HepG2 (cell line): ENCODE measurements around the gene ANAPC2. TPM values are rescaled to one million over a fixed set of nuclear protein-coding genes. Genes with fewer than 3 reads are reported as not detected.
A peak's percentile ranks its signal among the peaks of the same experiment; 100 is the strongest.

Source experiments
- EED ChIP-seq: sonication (generic); formaldehyde crosslinking; IDR thresholded peaks from 2 replicates; pipeline ENCODE4 v1.5.0; 2020; ENCODE audit warnings: mild to moderate bottlenecking, missing genetic modification reagents
- SRSF1 ChIP-seq: fragments of 200-400 bp; formaldehyde crosslinking; optimal IDR thresholded peaks from 2 replicates; pipeline ENCODE3; 2017; ENCODE audit warnings: mild to moderate bottlenecking, low read depth, low read length, moderate library complexity
- TGIF2 ChIP-seq: IDR thresholded peaks from 2 replicates; pipeline ENCODE4 v1.6.1; 2016; ENCODE audit warnings: control low read depth, missing compliant biosample characterization
- ZFY ChIP-seq: sonication (generic); formaldehyde crosslinking; IDR thresholded peaks from 2 replicates; pipeline ENCODE4 v1.4.0; 2020; ENCODE audit warnings: missing genetic modification reagents
- ZNF143 ChIP-seq: sonication (generic); formaldehyde crosslinking; IDR thresholded peaks from 2 replicates; pipeline ENCODE4 v1.4.0; 2020; ENCODE audit warnings: missing genetic modification reagents
- ZNF251 ChIP-seq: sonication (generic); formaldehyde crosslinking; IDR thresholded peaks from 2 replicates; pipeline ENCODE4 v1.9.0; 2021; ENCODE audit warnings: mild to moderate bottlenecking, missing genetic modification reagents
- polyA plus RNA-seq, 8 experiments: library from polyadenylated mRNA; depleted of rRNA in 3 of 8; stranded (reverse) in 7 of 8; unstranded in 1 of 8; fragments of >200 nt; fragmentation: Illumina TruSeq in 4 of 8; extraction: Trizol in 4 of 8; gene quantifications; 2 replicates each; pipeline versions ENCODE4 v1.2.1 to v1.2.3, GENCODE V29; 2011 to 2016; ENCODE audit warnings: low read depth in 4 of 8, missing spikeins in 1 of 8, mixed read lengths in 1 of 8; ENCODE audit not compliant: insufficient read depth in 1 of 8
- total RNA-seq, 5 experiments: library from RNA; depleted of rRNA; stranded (reverse); fragments of >200 nt; fragmentation: Illumina TruSeq; extraction: Trizol; gene quantifications; 2 replicates each; pipeline ENCODE4 v1.2.3, GENCODE V29; 2016; ENCODE audit warnings: low read depth in 1 of 5
- TF ChIP-seq, protein P1 (sequence below): sonication (generic); formaldehyde crosslinking; IDR thresholded peaks from 2 replicates; pipeline ENCODE4 v1.4.0; 2020; ENCODE audit warnings: missing genetic modification reagents
- TF ChIP-seq, protein P2 (sequence below): sonication (generic); formaldehyde crosslinking; IDR thresholded peaks from 2 replicates; pipeline ENCODE4 v1.8.0; 2022; ENCODE audit warnings: missing genetic modification reagents, mild to moderate bottlenecking, moderate library complexity, borderline replicate concordance
- TF ChIP-seq, protein P3 (sequence below): sonication (generic); formaldehyde crosslinking; IDR thresholded peaks from 2 replicates; pipeline ENCODE4 v1.4.0; 2020; ENCODE audit warnings: mild to moderate bottlenecking, missing genetic modification reagents
- TF ChIP-seq, protein P4 (sequence below): sonication (generic); formaldehyde crosslinking; IDR thresholded peaks from 2 replicates; pipeline ENCODE4 v1.5.0; 2020; ENCODE audit warnings: mild to moderate bottlenecking, missing genetic modification reagents, borderline replicate concordance

ANAPC2 gene
- total and polyA plus RNA-seq, 2 of the 13 experiments (the other 11 are each of a cell fraction or from before 2014, with no cell fraction given) = 12.3 to 15.4 TPM

DNA sequence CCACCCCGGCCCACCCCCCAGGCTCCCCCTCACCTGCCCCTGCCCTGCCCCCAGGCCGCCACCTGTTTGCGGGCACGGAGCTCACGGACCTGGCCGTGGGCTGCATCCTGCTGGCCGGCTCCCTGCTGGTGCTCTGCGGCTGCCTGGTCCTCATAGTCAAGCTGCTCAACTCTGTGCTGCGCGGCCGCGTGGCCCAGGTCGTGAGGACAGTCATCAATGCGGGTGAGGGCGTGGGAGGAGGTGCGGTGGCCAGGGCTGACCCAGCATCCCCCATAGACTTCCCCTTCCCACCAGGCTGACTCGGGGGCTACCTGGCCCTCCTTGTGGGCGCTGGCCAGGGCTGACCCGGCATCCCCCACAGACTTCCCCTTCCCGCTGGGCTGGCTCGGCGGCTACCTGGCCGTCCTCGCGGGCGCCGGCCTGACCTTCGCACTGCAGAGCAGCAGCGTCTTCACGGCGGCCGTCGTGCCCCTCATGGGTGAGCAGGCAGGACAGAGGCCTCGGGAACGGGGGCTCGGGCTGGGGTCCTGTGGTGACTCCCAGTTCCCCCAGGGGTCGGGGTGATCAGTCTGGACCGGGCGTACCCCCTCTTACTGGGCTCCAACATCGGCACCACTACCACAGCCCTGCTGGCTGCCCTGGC, 45.8 kb upstream of the ANAPC2 start (continued):
- TF ChIP-seq, protein P1, sequence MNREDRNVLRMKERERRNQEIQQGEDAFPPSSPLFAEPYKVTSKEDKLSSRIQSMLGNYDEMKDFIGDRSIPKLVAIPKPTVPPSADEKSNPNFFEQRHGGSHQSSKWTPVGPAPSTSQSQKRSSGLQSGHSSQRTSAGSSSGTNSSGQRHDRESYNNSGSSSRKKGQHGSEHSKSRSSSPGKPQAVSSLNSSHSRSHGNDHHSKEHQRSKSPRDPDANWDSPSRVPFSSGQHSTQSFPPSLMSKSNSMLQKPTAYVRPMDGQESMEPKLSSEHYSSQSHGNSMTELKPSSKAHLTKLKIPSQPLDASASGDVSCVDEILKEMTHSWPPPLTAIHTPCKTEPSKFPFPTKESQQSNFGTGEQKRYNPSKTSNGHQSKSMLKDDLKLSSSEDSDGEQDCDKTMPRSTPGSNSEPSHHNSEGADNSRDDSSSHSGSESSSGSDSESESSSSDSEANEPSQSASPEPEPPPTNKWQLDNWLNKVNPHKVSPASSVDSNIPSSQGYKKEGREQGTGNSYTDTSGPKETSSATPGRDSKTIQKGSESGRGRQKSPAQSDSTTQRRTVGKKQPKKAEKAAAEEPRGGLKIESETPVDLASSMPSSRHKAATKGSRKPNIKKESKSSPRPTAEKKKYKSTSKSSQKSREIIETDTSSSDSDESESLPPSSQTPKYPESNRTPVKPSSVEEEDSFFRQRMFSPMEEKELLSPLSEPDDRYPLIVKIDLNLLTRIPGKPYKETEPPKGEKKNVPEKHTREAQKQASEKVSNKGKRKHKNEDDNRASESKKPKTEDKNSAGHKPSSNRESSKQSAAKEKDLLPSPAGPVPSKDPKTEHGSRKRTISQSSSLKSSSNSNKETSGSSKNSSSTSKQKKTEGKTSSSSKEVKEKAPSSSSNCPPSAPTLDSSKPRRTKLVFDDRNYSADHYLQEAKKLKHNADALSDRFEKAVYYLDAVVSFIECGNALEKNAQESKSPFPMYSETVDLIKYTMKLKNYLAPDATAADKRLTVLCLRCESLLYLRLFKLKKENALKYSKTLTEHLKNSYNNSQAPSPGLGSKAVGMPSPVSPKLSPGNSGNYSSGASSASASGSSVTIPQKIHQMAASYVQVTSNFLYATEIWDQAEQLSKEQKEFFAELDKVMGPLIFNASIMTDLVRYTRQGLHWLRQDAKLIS (CRISPR knock-in tag) = no peak
- no peak for TF ChIP-seq SRSF1
- no peak for TF ChIP-seq EED
- TF ChIP-seq TGIF2 (CRISPR knock-in tag) = no peak
- TF ChIP-seq ZNF143 = no peak
- TF ChIP-seq ZNF251 (CRISPR knock-in tag) = no peak
- TF ChIP-seq, protein P2, sequence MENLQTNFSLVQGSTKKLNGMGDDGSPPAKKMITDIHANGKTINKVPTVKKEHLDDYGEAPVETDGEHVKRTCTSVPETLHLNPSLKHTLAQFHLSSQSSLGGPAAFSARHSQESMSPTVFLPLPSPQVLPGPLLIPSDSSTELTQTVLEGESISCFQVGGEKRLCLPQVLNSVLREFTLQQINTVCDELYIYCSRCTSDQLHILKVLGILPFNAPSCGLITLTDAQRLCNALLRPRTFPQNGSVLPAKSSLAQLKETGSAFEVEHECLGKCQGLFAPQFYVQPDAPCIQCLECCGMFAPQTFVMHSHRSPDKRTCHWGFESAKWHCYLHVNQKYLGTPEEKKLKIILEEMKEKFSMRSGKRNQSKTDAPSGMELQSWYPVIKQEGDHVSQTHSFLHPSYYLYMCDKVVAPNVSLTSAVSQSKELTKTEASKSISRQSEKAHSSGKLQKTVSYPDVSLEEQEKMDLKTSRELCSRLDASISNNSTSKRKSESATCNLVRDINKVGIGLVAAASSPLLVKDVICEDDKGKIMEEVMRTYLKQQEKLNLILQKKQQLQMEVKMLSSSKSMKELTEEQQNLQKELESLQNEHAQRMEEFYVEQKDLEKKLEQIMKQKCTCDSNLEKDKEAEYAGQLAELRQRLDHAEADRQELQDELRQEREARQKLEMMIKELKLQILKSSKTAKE = 0 out of 2 replicates have a peak, but pooled peaks have one; percentile 20
- TF ChIP-seq, protein P3, sequence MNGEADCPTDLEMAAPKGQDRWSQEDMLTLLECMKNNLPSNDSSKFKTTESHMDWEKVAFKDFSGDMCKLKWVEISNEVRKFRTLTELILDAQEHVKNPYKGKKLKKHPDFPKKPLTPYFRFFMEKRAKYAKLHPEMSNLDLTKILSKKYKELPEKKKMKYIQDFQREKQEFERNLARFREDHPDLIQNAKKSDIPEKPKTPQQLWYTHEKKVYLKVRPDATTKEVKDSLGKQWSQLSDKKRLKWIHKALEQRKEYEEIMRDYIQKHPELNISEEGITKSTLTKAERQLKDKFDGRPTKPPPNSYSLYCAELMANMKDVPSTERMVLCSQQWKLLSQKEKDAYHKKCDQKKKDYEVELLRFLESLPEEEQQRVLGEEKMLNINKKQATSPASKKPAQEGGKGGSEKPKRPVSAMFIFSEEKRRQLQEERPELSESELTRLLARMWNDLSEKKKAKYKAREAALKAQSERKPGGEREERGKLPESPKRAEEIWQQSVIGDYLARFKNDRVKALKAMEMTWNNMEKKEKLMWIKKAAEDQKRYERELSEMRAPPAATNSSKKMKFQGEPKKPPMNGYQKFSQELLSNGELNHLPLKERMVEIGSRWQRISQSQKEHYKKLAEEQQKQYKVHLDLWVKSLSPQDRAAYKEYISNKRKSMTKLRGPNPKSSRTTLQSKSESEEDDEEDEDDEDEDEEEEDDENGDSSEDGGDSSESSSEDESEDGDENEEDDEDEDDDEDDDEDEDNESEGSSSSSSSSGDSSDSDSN (CRISPR knock-in tag) = peak; percentile 59; the same call in 1 of the 2 replicates
- TF ChIP-seq, protein P4, sequence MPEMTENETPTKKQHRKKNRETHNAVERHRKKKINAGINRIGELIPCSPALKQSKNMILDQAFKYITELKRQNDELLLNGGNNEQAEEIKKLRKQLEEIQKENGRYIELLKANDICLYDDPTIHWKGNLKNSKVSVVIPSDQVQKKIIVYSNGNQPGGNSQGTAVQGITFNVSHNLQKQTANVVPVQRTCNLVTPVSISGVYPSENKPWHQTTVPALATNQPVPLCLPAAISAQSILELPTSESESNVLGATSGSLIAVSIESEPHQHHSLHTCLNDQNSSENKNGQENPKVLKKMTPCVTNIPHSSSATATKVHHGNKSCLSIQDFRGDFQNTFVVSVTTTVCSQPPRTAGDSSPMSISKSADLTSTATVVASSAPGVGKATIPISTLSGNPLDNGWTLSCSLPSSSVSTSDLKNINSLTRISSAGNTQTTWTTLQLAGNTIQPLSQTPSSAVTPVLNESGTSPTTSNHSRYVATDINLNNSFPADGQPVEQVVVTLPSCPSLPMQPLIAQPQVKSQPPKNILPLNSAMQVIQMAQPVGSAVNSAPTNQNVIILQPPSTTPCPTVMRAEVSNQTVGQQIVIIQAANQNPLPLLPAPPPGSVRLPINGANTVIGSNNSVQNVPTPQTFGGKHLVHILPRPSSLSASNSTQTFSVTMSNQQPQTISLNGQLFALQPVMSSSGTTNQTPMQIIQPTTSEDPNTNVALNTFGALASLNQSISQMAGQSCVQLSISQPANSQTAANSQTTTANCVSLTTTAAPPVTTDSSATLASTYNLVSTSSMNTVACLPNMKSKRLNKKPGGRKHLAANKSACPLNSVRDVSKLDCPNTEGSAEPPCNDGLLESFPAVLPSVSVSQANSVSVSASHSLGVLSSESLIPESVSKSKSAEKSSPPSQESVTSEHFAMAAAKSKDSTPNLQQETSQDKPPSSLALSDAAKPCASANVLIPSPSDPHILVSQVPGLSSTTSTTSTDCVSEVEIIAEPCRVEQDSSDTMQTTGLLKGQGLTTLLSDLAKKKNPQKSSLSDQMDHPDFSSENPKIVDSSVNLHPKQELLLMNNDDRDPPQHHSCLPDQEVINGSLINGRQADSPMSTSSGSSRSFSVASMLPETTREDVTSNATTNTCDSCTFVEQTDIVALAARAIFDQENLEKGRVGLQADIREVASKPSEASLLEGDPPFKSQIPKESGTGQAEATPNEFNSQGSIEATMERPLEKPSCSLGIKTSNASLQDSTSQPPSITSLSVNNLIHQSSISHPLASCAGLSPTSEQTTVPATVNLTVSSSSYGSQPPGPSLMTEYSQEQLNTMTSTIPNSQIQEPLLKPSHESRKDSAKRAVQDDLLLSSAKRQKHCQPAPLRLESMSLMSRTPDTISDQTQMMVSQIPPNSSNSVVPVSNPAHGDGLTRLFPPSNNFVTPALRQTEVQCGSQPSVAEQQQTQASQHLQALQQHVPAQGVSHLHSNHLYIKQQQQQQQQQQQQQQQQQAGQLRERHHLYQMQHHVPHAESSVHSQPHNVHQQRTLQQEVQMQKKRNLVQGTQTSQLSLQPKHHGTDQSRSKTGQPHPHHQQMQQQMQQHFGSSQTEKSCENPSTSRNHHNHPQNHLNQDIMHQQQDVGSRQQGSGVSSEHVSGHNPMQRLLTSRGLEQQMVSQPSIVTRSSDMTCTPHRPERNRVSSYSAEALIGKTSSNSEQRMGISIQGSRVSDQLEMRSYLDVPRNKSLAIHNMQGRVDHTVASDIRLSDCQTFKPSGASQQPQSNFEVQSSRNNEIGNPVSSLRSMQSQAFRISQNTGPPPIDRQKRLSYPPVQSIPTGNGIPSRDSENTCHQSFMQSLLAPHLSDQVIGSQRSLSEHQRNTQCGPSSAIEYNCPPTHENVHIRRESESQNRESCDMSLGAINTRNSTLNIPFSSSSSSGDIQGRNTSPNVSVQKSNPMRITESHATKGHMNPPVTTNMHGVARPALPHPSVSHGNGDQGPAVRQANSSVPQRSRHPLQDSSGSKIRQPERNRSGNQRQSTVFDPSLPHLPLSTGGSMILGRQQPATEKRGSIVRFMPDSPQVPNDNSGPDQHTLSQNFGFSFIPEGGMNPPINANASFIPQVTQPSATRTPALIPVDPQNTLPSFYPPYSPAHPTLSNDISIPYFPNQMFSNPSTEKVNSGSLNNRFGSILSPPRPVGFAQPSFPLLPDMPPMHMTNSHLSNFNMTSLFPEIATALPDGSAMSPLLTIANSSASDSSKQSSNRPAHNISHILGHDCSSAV (CRISPR knock-in tag) = no peak
- TF ChIP-seq ZFY = peak; percentile 64
